Ishikawa (cell line): ENCODE measurements around the gene GADL1.

Source experiments
- CEBPB ChIP-seq: IDR thresholded peaks from 2 replicates; pipeline ENCODE4 v1.6.1; 2012
- FOXM1 ChIP-seq: IDR thresholded peaks from 2 replicates; pipeline ENCODE4 v1.6.1; 2012; ENCODE audit warnings: low read depth, borderline replicate concordance
- TF ChIP-seq, protein P1 (sequence below): IDR thresholded peaks from 2 replicates; pipeline ENCODE4 v1.6.1; 2012

DNA sequence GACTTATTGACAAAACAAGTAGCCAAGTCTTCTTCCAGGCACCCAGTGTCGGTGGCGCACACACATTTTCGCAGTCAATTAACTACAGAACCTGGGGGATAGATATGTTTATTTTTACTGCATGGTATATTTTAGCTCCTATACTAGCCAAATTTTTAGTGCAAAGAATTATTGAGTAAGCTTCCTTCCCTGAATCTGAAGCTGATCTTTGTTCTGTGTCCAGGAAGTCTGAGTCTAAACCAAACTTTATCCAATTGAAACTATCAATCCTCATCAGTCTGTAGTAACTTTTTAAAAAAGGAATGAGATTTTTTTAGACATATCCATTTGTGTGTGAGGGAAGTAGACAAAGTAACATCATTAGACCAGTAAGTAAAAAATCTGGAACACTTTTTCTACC, 133.1 kb downstream of the GADL1 start:
- TF ChIP-seq, protein P1, sequence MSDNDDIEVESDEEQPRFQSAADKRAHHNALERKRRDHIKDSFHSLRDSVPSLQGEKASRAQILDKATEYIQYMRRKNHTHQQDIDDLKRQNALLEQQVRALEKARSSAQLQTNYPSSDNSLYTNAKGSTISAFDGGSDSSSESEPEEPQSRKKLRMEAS: no peak
- no peak for TF ChIP-seq CEBPB
- no peak for TF ChIP-seq FOXM1
